NK-92 treated with Interleukin-12 subunit alpha and Interleukin-12 subunit beta, amount 100 ng/mL, for 24 hours (cell line): ENCODE data around the gene RXRB.

Source experiments
- DNase-seq: peaks from one replicate; lab custom pipeline; 2025; lab: John Stamatoyannopoulos, UW

Gene RXRB

DNA sequence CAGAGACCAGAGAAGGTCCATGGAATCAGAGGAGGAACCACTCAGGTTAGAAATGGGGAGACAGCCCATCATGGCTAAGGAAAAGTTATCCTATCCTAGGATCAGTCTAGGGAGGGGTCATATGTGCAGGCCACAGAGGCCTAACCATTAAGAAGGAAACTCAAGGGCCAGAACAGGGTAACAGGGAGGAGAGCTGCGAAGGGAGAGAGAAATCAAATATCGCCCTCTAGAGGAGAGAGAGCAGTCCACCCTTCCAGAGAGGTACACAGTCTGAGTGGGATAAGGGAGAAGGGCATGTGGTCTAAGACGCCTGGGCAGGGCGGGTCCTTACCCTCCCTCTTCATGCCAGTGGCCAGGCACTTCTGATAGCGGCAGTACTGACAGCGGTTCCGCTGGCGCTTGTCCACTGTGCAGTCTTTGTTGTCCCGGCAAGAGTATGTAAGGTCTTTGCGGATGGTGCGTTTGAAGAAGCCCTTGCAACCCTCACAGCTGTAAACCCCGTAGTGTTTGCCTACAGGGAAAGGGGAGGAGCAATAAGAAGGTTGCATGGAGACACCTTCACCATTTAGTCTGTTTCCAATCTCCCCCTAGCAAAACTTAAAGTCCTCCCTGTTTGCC, 2.9 kb downstream of the RXRB start:
- no peak for DNase-seq

DNA sequence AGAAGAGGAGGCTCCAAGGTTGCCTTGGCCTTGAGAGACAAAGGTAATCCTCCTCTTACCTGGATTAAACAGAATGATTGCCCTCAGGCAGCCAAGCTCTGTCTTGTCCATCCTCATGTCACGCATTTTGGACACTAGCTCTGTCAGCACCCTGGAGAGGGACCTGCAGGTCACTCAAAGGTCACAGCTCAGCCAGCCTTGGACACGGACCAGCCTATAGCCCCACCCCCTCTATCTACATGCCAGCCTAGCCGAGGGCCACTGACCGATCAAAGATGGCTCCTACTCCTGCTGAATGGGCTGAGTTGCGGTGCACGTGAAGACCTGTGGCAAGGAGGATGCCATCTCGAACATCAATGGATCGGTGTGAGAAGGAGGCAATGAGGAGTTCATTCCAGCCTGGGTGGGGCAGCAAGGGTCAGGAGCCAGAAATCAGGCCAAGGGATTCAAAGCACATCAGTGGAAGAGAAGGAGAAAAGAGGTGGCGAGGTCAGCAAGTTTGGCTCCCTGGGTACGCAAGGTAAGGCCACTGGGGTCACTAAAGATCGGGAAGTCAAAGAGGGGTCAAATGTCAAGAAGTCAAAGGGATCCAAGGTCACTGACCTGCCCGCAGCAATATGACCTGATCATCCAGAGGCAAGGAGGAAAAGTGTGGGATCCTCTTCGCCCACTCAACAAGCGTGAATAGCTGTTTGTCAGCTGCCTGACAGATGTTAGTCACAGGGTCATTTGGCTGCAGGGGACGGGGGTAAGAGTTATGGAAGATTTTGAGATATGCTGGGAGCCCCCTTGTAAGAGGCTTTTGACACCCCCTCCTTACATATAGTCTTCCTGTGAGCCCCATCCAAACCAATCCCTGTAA, 4.9 kb downstream of the RXRB start:
- DNase-seq, result no peak

DNA sequence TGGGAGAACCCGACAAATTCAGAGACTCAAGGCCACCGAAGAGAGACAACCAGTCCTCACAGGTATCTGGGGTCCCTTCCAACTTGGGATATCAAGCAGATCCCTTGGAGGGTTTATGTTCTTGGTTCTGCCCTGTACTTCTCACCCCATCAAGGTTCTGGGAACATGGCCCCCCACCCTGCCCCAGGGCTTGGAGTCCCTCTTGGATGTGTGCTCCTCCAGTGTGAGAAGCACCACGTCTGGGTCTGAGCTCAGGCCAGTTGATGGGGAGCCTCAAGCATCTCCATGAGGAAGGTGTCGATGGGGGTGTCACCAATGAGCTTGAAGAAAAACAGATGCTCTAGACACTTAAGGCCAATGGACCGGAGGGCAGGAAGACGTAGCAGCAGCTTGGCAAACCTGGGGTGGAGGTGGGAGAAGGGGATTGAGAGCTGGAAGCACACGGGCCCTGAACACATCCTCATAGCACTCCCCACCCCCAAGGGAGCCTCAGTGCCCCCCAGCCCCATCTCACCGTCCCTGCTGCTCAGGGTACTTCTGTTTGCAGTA, 6.0 kb downstream of the RXRB start:
- DNase-seq, result no peak

DNA sequence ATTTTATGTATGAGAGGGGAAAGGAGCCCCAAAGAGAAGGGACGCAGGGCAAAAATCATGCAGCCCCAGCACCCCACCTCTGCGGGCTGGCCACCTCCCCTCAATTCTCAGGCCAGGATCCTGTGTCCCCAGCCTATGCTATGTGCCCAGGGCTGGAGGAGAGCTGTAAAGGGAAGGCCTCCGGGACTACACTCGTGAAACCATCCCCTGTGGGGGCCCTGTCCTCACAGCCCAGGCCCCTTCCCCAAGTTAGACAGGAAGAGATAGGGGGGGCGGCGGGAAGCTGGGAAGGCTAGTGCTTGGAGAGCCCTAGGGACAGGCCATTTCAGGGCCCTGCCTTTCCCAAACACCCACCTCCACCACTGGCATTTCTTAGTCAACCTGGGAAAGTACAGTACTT, 6.8 kb downstream of the RXRB start:
- no peak for DNase-seq

DNA sequence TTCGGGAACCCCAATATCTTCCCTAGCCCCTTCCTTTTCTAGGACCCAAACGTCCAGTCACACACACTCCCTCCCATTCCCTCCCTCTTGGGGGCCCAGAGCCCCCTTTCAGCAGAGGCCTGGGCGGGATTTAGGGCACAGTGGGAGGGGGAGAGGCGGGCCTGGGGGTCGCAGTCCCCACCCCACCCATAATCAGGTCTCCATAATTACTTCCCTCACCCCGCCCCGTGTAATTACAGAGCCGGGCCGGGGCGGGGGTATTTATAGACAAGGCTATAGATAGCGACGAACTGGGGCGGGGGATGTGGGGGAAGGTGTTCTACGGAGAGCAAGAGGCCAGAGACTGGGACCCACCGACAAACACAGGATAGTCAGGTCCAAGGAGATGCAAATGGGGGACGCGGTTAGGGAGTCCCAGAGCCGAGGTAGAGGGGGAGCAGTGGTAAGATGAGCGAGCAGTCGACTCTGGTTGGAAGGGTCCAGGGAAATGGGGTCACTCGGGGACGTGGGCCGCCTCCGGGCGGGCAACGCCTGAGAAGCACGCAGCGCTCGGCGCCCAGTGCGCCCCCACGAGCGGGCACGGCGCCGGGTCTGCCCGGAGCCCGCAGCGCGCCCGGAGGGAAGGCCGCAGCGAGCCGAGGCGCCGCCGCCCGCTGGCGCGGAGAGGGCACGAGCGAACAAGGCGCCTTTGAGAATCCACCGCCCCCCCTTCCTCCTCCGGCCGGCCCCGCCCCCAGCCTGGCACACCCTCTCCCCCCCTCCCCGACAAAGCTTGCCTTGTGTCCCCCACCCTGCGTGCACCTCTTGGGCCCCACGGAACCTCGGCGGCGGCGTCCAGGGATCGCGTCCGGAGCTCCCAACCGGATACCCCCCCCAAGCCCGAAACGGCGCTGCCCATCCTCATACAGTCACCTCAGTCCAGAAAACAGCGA, 7.5 kb downstream of the RXRB start:
- DNase-seq, result no peak

DNA sequence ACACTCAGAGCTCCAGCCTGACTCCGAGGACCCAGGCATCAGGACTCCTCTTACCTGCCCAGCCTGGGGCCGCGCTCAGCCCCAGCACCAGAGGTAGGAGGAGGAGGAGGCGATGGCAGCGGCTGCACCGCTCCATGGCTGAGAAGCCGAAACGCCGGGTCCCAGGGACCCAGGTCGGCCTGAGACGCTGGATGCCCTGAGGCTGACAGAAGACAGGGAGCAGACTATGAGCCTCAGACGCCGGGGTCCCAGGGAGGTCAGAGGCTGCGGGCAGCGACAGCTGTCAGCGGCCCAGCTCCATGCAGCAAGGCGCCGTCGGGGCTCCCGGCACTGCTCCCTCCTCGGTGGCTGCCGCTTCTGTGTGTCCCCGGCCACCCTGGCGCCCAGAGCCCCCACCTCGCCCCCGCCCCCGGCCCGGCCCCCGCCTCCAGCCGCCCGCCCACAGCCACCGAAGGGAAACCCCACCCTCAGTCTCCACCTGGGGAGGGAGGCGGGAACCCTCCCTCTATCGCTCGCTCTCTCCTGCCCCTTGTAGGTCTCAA, 8.3 kb downstream of the RXRB start, which contains the start of gene COL11A2:
Gene COL11A2 (minus strand): TSS at position 363 of the 542 bp plus-strand sequence. CDS start 227 bp downstream, at position 136.
- no peak for DNase-seq

DNA sequence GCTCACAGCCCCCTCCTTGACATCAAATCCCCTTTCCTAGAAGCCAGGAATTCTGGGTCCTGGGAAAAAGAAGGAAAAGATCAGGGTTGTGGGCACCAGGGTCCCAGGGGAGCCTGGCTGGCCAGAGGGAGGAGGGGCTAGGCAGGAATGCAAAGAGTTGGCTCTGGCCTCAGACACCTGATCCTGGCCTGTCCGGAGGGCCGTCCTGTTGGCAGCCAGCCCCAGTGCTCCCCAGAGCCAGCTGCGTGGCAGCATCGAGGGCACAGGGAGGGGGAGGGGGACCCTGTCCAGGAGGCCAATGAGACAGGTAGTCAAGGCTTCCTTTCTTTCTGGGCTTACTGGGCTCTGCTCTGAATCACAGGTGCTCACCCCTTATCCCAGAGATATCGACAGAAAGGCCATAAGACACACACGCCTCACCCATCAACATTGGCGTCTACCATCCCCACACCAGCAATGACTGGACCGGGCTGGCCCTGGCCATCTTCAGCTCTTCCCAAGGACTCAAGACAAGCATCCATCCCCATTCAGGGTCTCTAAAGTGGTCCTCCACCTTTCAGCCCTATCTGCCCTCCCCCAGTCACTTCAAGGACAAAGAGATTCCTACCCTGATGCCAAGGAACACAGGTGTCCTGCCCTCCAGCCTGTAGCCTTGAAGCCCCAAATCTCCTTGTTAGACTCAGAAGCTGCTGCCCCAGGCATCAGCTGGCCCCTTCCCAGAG, 8.9 kb downstream of the RXRB start:
- no peak for DNase-seq

DNA sequence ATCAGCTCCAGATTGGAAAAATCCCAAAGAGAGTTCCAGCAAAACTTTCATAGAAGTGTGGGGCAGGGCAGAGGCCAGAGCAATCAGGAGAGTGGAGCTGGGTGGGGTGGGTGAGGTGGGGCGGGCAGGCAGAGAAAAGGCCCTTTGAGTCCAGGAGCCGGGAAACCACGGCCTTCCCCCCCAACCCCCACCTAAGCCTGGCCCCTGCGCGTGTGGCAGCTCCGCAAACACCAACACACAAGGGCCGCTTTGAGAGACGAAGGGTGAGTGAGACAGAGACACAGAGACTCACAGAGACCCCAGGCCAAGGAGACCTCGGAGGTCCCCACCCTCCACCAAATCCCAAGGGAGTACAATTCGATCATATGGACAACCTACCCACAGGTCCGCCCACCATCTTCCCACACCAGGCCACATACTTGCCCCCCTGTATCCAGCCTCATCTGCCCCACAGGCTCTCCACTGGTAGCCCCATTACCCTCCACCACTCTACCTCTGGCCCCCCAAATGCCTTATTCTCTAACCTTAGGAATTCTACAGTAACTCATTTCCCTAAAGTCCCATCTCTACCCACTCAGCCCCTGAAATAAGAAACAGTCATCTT, 9.9 kb downstream of the RXRB start:
- DNase-seq, result no peak

DNA sequence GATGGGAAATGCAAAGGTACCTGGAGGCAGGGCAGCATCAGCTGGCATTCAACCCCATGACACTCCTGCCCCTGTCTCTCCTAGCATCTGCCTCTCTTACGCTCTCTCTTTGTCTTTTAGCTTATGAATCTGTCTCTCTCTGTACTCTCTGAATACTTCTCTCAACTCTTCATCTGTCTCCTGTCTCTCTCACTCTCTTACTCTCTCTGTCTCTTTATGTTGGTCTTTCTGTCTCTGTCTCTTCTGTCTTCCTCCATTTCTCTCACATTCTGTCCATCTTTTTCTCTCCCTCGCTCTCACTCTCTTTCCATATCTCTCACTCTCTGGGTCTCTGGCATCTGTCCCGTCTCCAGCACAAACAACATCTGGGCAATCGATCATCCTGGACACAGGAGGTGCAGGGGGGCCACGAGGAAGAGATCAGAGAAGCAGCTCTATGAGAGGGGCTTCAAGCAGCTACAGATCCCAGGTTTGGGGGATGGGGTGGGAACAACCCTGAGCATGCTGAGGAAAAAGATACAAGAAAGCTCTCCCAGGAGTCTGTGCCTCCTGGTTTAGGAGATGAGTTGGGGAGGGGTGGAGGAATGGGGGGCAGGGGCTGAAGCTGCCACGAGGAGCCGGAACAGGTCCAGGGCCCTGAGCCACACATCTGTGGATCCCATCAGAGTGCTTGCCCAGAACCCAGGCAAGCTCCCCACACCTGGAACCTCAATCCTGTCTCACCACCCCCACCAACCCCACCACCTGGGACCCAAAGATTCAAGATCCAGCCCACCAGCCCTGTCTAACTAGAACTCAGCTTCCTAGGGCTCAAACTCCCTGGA, 10.6 kb downstream of the RXRB start:
- DNase-seq, result no peak

DNA sequence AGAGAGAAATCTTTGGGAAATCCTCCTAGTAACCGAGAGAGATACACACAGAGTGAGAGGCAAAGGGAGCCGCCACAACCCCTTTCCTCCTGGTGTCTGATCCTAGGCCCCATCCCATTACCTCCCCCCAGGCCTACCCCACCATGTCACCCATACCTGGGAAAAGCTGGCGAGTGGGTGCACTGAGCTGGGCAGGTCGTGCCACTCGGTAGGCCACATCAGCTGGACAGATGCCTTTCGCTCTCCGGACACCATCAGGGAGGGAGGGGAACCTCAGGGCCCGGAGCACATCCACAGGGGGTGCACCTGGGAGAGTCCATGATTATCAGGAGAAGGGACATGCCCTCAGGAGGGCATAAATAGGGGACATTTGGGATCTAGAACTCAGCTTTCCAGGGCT, 11.3 kb downstream of the RXRB start:
- DNase-seq, result no peak

DNA sequence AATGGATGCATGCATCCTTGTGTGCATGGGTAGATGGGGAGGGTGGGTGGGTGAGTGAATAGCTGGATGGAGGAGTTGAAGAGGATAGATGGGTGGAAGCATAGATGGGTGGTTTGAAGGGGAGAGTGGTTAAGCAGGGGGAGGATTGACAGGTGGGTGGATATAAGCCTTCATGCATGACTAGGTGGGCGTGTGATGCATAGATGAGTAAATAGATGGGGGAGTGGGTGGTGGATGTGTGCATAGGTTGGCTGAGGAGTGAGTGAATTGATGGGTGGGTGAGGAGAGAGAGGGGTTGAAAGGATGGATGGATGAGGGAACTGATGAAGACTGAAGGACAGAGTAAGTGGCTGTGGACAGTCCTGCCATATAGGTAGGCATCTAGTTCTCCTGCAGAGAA, 12.7 kb downstream of the RXRB start:
- DNase-seq, result no peak

DNA sequence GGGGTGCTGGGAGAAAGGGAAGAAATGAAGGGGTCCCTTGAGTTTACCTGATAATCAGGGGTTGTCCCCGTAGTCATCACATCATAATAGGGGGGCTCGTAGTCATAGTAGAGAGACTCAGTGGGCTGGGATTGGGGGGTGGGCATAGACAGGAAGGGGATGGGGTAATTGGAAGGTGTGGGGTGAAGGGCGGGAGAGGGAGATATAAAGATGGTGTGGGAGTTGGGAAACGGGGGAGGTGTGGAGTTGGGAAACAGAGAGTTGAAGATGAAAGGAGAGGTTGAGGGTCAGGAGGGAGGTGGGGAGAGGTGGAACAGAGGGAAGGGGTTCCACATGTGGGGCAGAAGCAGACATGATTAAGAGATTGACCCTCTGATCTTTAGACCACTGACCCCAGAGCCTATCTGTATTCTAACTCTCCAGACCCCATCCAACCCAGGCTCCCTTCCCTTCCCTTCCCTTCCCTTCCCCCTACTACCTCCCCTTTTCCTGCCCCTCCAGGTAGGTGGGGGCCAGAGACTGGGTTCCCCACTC, 14.7 kb downstream of the RXRB start:
- no peak for DNase-seq

DNA sequence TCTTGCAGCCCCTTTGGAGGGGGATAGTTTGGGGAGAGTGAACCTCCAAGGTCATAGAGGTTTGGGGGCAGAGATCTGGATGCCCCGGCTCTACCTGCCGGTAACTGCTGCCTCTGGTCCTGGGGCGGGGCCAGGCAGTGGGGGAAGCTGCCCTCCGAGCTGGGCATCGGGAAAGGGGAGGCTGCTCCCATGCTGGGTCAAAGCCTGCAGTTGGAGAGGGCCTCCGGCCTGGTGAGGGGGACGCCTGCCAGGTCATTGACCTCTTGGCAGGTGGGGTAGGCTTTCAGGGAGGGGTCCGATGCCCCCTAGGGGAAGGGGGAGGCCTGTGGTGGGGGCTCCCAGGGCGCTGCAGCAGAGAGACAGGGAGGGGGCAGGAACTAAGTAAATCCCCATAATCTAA, 15.3 kb downstream of the RXRB start:
- DNase-seq, result no peak

DNA sequence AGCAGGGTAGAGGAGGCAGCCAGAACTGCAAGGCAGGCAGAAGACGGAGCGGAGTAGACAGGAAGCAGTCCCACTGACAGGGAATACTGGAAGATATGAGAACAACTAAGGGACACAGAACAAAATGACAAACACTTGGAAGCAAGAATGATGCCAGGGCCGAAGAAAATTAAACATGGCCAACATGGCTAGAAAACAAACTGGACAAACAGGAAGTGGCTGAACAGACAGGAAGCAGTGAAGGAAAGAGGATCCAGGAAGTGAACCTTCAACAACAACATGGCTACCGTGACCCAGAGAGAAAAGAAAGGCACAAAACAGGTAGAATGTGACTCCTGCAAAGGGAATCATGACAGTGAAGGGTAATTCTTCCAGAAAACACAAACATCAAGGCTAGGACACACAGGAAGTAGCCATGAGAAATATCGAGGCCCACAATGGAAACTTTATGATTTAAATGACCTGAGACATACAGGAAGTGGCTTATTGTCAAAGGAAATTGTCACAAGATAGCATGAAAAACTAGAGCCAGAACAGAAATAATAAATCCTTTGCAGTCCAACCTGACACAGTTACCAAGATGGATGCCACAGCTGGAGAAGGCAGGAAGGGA, 17.3 kb downstream of the RXRB start:
- no peak for DNase-seq

DNA sequence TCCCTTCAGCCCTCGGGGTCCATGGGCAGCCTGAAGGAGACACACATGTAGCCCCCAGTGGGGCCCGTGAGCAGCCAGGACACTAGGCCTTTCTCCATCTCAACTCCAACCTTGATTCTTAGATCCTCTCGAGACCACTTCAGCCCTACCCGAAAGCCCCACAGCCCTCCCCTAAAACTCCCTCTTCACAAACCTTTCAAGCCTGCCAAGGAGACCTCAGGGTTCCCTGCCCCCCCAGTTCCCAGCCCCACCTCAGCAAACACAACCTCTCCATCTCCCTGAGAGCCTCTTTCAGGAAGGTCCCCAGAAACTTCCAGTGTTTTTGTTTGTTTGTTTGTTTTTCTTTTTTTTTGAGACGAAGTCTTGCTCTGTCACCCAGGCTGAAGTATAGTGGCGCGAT, 19.3 kb downstream of the RXRB start:
- DNase-seq, result no peak

DNA sequence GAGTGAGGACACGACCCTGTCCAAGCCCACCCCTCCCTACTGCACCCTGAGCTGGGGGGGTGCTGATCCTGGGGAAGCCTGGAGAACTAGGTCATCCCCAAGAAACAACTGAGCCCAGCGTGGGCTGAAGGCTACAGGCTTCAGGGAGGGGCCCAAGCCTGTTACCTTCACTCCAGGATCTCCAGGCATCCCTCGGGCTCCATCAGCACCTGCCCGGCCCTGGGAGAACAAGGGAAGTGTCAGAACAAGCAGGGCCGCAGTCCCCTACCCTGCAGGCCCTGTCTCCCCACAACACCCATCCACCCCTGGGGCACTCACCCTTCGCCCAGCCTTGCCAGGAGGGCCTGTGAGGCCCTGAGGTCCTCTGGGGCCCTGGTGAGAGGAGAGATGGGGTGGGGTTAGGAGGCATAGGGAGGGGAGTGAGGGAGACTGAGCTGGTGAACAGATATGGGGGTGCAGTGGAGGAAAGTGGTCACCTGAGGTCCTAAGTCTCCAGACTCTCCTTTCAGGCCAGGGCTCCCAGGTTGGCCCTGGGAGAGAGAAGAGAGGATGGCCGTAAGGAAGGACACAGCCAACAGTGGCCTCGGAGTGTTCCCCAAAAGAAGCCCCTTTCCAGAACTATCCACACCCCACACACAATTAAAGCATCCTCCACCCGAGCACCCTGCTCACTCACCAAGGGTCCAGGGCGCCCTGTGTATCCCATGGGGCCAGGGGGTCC, 21.6 kb downstream of the RXRB start:
- no peak for DNase-seq

DNA sequence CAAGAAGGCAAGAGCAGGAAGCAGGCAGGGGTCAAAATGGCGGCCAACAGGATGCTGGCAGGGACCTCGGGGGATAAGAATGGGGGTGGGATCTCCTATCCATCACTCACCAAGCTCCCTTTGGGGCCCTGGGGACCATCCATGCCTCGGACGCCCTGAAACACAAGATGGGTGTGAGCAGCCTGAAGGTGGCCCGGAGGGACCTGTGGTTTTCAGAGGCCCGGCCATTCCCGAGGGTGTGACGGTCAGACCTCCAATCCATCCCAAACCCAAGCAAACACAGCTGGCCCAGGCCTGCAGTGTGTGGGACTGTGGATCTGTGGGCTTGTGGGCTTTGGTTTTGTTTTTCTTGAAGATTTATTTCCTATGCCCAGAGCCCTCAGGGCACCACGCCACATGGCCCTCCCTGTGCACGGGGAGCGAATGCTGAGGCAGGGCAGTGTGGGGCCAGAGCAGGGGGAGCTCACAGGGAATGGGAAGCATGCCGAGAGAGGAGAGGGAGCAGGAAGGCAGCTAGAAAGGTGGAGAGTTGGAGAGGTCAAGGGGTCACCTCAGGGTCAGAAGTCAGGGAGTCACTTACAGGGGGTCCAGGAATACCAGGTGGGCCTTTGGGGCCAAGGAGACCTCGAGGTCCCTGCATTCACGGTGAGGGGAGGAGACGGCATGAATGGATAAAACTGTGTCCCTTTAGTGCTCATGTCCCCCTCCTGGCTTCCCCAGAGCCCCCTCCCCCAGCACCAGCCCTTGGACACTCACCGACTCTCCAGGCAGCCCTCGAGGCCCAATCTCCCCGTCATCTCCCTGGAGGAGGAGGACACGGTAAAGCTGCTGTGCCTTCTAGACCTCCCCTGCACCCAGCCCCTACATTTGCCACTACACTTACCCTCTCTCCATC, 22.7 kb downstream of the RXRB start:
- no peak for DNase-seq
